ENCODE measurements around the gene CELA1. TPM values are rescaled to one million over a fixed set of nuclear protein-coding genes. Genes with fewer than 3 reads are reported as not detected.

Gene CELA1
- total and polyA plus RNA-seq, 10 of the 15 experiments (the other 5 are each of a cell fraction or from before 2014, with no cell fraction given), result not detected

DNA sequence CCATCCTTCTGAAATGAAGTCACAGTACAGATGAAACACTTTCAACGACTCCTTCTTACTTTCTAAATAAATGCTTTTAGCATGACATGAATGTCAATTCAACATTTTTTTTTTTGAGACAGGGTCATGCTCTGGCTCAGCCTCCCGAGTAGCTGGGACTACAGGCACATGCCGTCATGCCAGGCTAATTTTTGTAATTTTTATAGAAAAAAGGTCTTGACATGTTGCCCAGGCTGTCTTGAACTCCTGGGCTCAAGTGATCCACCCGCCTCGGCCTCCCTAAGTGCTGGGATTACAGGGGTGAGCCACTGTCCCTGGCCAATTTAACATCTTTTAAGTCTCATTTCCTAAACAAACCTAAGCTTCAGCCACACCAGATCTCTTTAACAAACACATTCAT lies 28.4 kb upstream of the CELA1 start (continued):
- TF ChIP-seq, protein P1, sequence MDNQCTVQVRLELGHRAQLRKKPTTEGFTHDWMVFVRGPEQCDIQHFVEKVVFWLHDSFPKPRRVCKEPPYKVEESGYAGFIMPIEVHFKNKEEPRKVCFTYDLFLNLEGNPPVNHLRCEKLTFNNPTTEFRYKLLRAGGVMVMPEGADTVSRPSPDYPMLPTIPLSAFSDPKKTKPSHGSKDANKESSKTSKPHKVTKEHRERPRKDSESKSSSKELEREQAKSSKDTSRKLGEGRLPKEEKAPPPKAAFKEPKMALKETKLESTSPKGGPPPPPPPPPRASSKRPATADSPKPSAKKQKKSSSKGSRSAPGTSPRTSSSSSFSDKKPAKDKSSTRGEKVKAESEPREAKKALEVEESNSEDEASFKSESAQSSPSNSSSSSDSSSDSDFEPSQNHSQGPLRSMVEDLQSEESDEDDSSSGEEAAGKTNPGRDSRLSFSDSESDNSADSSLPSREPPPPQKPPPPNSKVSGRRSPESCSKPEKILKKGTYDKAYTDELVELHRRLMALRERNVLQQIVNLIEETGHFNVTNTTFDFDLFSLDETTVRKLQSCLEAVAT (IDR thresholded peaks at IDR 0.05), result no peak

DNA sequence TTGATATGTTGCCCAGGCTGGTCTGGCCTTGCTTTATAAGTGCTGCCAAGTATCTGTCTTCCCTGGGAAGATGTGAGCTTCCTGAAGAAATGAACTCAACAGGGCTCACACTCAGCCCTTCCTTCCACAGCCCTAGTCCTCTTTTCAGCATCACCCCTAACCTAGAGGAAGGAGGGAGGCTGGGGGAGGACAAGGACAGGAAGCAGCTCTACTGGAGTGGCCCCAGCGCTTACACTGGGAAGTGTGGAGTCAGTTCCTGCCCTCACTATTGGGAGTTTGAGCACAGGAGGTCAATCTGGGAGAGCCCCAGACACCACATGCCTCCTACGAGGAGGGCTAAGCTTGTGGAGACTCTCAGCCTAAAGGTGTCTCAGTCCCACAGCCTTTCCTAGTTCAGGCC lies 27.9 kb upstream of the CELA1 start:
- peaks cover 13% of the 10 kb centered on the region for H3K4me1 ChIP-seq (ENCODE audit: control insufficient read depth, insufficient read depth, low read length)
- ChIA-PET CTCF (interaction anchor here (0.9 to 2.4 kb wide), 2 partner anchors 15 to 22 kb away, joined by 3 to 8 read pairs; no protein-coding TSS in a partner anchor), POLR2A (interaction anchor here (0.6 to 1.4 kb wide), 2 partner anchors 15 to 1257 kb away, joined by 4 to 5 read pairs; no protein-coding TSS in a partner anchor), SMC1A (ENCODE audit: uncharacterized antibody, unreplicated experiment) (interaction anchor here (1.0 kb wide), 1 partner anchor 10 kb away, joined by 3 read pairs; no protein-coding TSS in a partner anchor), RAD21 (ENCODE audit: unreplicated experiment) (no interaction called here)
- H3K27me3 ChIP-seq (replicated peaks in 1 of 2; ENCODE audit: control insufficient read depth in 2 of 2, insufficient read depth in 2 of 2, low read length in 1 of 2), result no peaks in the 10 kb centered on the region
- no peaks in the 10 kb centered on the region for H4K20me1 ChIP-seq (ENCODE audit: control insufficient read depth, insufficient read depth)
- TF ChIP-seq SIX5 (IDR thresholded peaks at IDR 0.05; ENCODE audit: low read depth, low read length, severe bottlenecking) (no peak), MYC (IDR thresholded peaks at IDR 0.05; ENCODE audit: insufficient read depth, insufficient read length, insufficient replicate concordance, low read length, severe bottlenecking) (no peak), ZNF384 (IDR thresholded peaks at IDR 0.05; ENCODE audit: borderline replicate concordance, low read depth, low read length) (no peak), POU2F2 (IDR thresholded peaks at IDR 0.05; ENCODE audit: borderline replicate concordance, low read depth, low read length) (no peak), IKZF1 (conservative IDR thresholded peaks at IDR 0.05) (no peak), CHD1 (IDR thresholded peaks at IDR 0.05; ENCODE audit: low read depth, low read length) (no peak), GABPA (IDR thresholded peaks at IDR 0.05; ENCODE audit: low read depth) (no peak), ZNF274 (IDR thresholded peaks at IDR 0.05; ENCODE audit: insufficient read depth, insufficient read length) (no peak), RUNX3 (IDR thresholded peaks at IDR 0.05; ENCODE audit: low read length) (no peak)
- TF ChIP-seq, protein P2, sequence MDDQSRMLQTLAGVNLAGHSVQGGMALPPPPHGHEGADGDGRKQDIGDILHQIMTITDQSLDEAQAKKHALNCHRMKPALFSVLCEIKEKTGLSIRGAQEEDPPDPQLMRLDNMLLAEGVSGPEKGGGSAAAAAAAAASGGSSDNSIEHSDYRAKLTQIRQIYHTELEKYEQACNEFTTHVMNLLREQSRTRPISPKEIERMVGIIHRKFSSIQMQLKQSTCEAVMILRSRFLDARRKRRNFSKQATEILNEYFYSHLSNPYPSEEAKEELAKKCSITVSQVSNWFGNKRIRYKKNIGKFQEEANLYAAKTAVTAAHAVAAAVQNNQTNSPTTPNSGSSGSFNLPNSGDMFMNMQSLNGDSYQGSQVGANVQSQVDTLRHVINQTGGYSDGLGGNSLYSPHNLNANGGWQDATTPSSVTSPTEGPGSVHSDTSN (IDR thresholded peaks at IDR 0.05; ENCODE audit: insufficient replicate concordance, low read depth, low read length), result no peak
- TF ChIP-seq, protein P3, sequence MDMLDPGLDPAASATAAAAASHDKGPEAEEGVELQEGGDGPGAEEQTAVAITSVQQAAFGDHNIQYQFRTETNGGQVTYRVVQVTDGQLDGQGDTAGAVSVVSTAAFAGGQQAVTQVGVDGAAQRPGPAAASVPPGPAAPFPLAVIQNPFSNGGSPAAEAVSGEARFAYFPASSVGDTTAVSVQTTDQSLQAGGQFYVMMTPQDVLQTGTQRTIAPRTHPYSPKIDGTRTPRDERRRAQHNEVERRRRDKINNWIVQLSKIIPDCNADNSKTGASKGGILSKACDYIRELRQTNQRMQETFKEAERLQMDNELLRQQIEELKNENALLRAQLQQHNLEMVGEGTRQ (IDR thresholded peaks at IDR 0.05; ENCODE audit: borderline replicate concordance, low read depth, low read length), result no peak
- TF ChIP-seq, protein P4, sequence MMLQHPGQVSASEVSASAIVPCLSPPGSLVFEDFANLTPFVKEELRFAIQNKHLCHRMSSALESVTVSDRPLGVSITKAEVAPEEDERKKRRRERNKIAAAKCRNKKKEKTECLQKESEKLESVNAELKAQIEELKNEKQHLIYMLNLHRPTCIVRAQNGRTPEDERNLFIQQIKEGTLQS (IDR thresholded peaks at IDR 0.05; ENCODE audit: borderline replicate concordance, extremely low read depth, low read depth, low read length), result no peak
- TF ChIP-seq, protein P5, sequence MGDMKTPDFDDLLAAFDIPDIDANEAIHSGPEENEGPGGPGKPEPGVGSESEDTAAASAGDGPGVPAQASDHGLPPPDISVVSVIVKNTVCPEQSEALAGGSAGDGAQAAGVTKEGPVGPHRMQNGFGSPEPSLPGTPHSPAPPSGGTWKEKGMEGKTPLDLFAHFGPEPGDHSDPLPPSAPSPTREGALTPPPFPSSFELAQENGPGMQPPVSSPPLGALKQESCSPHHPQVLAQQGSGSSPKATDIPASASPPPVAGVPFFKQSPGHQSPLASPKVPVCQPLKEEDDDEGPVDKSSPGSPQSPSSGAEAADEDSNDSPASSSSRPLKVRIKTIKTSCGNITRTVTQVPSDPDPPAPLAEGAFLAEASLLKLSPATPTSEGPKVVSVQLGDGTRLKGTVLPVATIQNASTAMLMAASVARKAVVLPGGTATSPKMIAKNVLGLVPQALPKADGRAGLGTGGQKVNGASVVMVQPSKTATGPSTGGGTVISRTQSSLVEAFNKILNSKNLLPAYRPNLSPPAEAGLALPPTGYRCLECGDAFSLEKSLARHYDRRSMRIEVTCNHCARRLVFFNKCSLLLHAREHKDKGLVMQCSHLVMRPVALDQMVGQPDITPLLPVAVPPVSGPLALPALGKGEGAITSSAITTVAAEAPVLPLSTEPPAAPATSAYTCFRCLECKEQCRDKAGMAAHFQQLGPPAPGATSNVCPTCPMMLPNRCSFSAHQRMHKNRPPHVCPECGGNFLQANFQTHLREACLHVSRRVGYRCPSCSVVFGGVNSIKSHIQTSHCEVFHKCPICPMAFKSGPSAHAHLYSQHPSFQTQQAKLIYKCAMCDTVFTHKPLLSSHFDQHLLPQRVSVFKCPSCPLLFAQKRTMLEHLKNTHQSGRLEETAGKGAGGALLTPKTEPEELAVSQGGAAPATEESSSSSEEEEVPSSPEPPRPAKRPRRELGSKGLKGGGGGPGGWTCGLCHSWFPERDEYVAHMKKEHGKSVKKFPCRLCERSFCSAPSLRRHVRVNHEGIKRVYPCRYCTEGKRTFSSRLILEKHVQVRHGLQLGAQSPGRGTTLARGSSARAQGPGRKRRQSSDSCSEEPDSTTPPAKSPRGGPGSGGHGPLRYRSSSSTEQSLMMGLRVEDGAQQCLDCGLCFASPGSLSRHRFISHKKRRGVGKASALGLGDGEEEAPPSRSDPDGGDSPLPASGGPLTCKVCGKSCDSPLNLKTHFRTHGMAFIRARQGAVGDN (IDR thresholded peaks at IDR 0.05), result no peak
- no peak for ATAC-seq
- no peak overlapping the region for H3K4me3 ChIP-seq
- H3K9me3 ChIP-seq (replicated peaks; ENCODE audit: control insufficient read depth, insufficient read depth, low read length), result no peaks in the 10 kb centered on the region
- no TSS peak for BruUV-seq (replicated peaks)
- DNase-seq (ENCODE audit: low read depth, low spot score), result no peak
- no peak overlapping the region for H3K4me2 ChIP-seq (ENCODE audit: control insufficient read depth, insufficient read depth)
- no peak overlapping the region for H2AFZ ChIP-seq (ENCODE audit: control insufficient read depth, low read depth, low read length)
- in situ Hi-C loops (cut with MboI), result no loop called here
- peaks cover 10 to 22% of the 10 kb centered on the region in 2 experiments; a peak in 3 of 4 replicates for H3K36me3 ChIP-seq (ENCODE audit: control insufficient read depth in 2 of 2, insufficient read depth in 2 of 2, low read length in 1 of 2)
- no peak overlapping the region for H3K9ac ChIP-seq (ENCODE audit: control insufficient read depth, insufficient read depth, low read length)
- H3K79me2 ChIP-seq (ENCODE audit: control insufficient read depth, insufficient read depth, low read length), result no peaks in the 10 kb centered on the region
- intact Hi-C loops (cut with micrococcal nuclease; ENCODE audit: unreplicated experiment), result no loop called here
- 92% methylated on average over 2 of the region's 2 CpGs for WGBS (ENCODE audit: insufficient coverage, insufficient replicate concordance, low lambda C conversion rate, missing lambda C conversion rate)
- H3K27ac ChIP-seq (ENCODE audit: control insufficient read depth, insufficient read depth), result no peak overlapping the region
- no peak for FAIRE-seq
